Measurements from ENCODE around the gene ISM1.

ISM1 gene

GRCh38 chr20:13223736-13224520 is 2.9 kb downstream of the ISM1 start:
- H3K27me3 ChIP-seq = peaks cover 53% of the 10 kb centered on the region
- DNase-seq = no peak
- no peaks in the 10 kb centered on the region for H3K36me3 ChIP-seq
- H3K4me1 ChIP-seq = no peaks in the 10 kb centered on the region
- TF ChIP-seq, protein P1, sequence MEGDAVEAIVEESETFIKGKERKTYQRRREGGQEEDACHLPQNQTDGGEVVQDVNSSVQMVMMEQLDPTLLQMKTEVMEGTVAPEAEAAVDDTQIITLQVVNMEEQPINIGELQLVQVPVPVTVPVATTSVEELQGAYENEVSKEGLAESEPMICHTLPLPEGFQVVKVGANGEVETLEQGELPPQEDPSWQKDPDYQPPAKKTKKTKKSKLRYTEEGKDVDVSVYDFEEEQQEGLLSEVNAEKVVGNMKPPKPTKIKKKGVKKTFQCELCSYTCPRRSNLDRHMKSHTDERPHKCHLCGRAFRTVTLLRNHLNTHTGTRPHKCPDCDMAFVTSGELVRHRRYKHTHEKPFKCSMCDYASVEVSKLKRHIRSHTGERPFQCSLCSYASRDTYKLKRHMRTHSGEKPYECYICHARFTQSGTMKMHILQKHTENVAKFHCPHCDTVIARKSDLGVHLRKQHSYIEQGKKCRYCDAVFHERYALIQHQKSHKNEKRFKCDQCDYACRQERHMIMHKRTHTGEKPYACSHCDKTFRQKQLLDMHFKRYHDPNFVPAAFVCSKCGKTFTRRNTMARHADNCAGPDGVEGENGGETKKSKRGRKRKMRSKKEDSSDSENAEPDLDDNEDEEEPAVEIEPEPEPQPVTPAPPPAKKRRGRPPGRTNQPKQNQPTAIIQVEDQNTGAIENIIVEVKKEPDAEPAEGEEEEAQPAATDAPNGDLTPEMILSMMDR (IDR thresholded peaks at IDR 0.05; ENCODE audit: low read depth, low read length) = no peak
- no peaks in the 10 kb centered on the region for H3K9me3 ChIP-seq
- H3K4me3 ChIP-seq (ENCODE audit: low read depth, low read length) = no peak overlapping the region

DNA sequence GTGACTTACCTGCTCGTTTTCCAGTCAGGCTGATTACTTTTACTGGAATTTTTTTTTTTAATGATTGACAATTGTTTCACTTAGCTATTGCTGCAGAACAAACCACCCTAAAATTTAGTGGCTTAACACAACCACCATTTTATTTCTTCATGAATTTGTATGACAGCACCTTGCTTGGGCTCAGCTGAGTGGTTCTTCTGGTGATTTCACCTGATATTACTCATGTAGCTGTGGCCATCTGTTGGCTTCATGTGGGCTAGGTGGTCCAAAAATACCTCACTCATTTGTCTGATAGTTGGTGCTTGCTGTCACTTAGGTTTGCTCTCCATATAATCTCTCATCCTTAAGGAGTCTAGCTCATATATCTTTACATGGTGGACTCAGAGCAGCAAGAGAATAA is 5.3 kb downstream of the ISM1 start:
- peaks cover 32% of the 10 kb centered on the region for H3K27me3 ChIP-seq
- no peak for DNase-seq
- H3K9me3 ChIP-seq = no peaks in the 10 kb centered on the region
- H3K4me3 ChIP-seq (ENCODE audit: low read depth, low read length) = no peak overlapping the region
- no peaks in the 10 kb centered on the region for H3K36me3 ChIP-seq
- TF ChIP-seq, protein P1 (IDR thresholded peaks at IDR 0.05; ENCODE audit: low read depth, low read length) = no peak
- no peaks in the 10 kb centered on the region for H3K4me1 ChIP-seq

DNA sequence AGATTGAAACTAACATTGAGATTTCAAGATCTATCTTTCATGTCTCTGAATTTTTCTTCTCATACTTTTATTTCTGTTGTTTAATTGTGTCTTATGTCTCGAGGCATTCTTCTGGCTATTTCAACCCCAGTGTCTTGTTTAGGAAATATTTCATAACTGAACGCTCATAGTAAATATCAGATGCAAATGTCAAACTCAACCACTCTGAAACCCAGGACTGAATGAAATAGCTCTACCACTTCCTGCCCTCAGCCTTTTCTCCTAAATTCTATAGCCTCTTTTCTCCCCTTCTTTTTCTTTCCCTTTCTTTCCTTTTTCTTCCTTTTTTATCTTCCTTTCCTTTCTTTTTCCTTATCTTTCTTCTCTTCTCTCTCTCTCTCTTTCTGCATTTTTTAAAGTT is 7.7 kb downstream of the ISM1 start:
- Histone ChIP-seq H3K4me3 (ENCODE audit: low read depth, low read length) (no peak overlapping the region), H3K27me3 (peaks cover 17% of the 10 kb centered on the region), H3K9me3 (no peaks in the 10 kb centered on the region), H3K4me1 (no peaks in the 10 kb centered on the region), H3K36me3 (no peaks in the 10 kb centered on the region)
- DNase-seq = no peak
- TF ChIP-seq, protein P1 (IDR thresholded peaks at IDR 0.05; ENCODE audit: low read depth, low read length) = no peak

- no peaks in the 10 kb centered on the region for H3K36me3 ChIP-seq
- H3K9me3 ChIP-seq = no peaks in the 10 kb centered on the region
- no peak overlapping the region for H3K4me3 ChIP-seq (ENCODE audit: low read depth, low read length)
- no peaks in the 10 kb centered on the region for H3K4me1 ChIP-seq
- peaks cover 13% of the 10 kb centered on the region for H3K27me3 ChIP-seq
- no peak for DNase-seq
- TF ChIP-seq, protein P1 (IDR thresholded peaks at IDR 0.05; ENCODE audit: low read depth, low read length) = no peak
Observed at GRCh38 chr20:13229538-13229937, 8.5 kb downstream of the ISM1 start.

DNA sequence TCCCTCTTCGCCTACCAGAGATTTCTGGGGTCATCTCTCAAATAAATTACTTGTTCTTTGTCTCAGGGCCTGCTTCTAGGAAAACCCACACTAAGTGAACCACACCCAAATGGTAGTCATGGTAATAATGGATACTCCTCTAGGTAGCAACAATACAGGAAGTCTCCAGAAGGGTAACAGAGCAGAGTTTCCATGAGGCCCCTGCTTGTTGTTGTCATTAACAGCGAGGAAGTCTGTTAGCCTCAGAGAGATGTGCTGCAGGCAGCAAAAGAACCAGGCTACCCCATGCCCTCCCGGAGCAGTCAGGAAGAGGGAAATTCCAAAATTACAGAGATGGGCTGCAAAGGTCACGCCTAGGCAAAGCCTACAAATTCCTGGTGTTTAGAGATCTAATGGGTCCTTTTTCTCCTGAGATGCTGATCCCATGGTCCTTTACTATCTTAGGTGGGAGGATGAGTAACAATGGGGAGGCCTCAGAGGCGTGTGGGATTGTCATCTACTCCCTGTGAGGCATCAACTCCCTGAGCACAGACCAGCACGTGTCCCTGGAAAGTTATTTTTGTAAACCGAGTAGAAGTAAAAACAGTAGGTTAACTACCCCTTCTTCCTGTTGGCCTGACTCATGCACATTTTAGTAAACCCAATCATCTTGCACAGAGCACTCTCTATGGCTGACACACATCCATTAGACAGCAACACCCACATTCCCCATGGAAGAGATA is 10.1 kb downstream of the ISM1 start:
- TF ChIP-seq, protein P1 (IDR thresholded peaks at IDR 0.05; ENCODE audit: low read depth, low read length) = no peak
- no peak for DNase-seq
- Histone ChIP-seq H3K36me3 (no peaks in the 10 kb centered on the region), H3K4me1 (no peaks in the 10 kb centered on the region), H3K4me3 (ENCODE audit: low read depth, low read length) (no peak overlapping the region), H3K9me3 (no peaks in the 10 kb centered on the region), H3K27me3 (peaks cover 10% of the 10 kb centered on the region; the same call in 1 of the 2 replicates)

DNA sequence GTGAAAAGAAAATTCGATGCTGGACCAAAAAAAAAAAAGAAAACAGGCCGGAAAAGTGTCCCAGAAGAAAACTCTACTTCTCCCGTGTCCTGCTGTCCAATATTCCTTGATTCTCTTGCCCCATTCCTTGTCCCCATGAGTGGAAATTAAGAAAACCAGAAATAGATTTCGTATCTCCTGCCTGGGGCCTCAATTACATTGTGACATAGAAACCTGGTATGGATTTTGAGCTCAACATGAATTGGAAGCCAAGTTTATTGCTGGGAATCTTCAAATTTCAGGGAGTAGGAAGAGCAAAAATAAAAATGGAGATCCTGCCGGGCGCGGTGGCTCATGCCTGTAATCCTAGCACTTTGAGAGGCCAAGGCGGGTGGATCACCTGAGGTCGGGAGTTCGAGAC is 11.9 kb downstream of the ISM1 start:
- H3K4me1 ChIP-seq = no peaks in the 10 kb centered on the region
- peaks cover 6% of the 10 kb centered on the region; the same call in 1 of the 2 replicates for H3K27me3 ChIP-seq
- H3K9me3 ChIP-seq = no peaks in the 10 kb centered on the region
- no peaks in the 10 kb centered on the region for H3K36me3 ChIP-seq
- no peak for DNase-seq
- no peak overlapping the region for H3K4me3 ChIP-seq (ENCODE audit: low read depth, low read length)
- TF ChIP-seq, protein P1 (IDR thresholded peaks at IDR 0.05; ENCODE audit: low read depth, low read length) = no peak

All from BE2C (cell line).